ENCODE results near the gene NUCB1.

NUCB1 gene

GRCh38 chr19:48955308-48955958 is 55.3 kb downstream of the NUCB1 start:
- peak overlapping the region; percentile 32 for H3K9ac ChIP-seq
- H3K4me2 ChIP-seq (ENCODE audit: low read length), result peak overlapping the region; percentile 95
- H3K36me3 ChIP-seq (ENCODE audit: control insufficient read depth, insufficient read depth, low read length), result no peaks in the 10 kb centered on the region
- peak overlapping the region; percentile 51 for H3K27ac ChIP-seq
- peak overlapping the region; percentile 91 for H3K4me3 ChIP-seq (ENCODE audit: low read depth, low read length)
- H3K4me1 ChIP-seq, result peaks cover 4% of the 10 kb centered on the region
- H2AFZ ChIP-seq, result peak overlapping the region; percentile 97
- H3K79me2 ChIP-seq, result no peaks in the 10 kb centered on the region
- TF ChIP-seq CTCF (IDR thresholded peaks at IDR 0.05), result no peak
- H3K9me3 ChIP-seq (ENCODE audit: control insufficient read depth, low read length), result no peaks in the 10 kb centered on the region
- no peaks in the 10 kb centered on the region for H3K27me3 ChIP-seq (ENCODE audit: control insufficient read depth, insufficient read depth, low read length)

DNA sequence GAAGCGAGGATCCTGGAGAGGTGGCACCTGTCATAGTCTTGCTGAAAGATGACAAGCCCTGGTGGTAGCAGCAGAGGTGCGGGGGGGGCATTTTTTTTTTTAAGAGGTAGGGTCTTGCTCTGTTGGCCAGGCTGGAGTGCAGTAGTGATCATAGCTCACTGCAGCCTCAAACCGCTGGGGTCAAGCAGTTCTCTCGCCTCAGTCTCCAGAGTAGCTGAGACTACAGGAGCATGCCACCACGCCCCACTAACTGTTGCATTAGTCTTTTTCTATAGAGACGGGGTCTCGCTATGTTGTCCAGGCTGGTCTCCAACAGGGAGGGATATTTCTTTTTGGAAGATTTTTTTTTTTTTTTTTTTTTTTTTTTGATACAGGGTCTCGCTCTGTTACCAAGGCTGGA is 57.9 kb downstream of the NUCB1 start:
- Histone ChIP-seq H3K27me3 (ENCODE audit: control insufficient read depth, insufficient read depth, low read length) (no peaks in the 10 kb centered on the region), H3K79me2 (no peaks in the 10 kb centered on the region), H3K9ac (no peak overlapping the region), H3K4me2 (ENCODE audit: low read length) (no peak overlapping the region), H3K9me3 (ENCODE audit: control insufficient read depth, low read length) (no peaks in the 10 kb centered on the region), H2AFZ (no peak overlapping the region), H3K36me3 (ENCODE audit: control insufficient read depth, insufficient read depth, low read length) (no peaks in the 10 kb centered on the region), H3K4me3 (ENCODE audit: low read depth, low read length) (no peak overlapping the region), H3K27ac (no peak overlapping the region), H3K4me1 (peaks cover 10% of the 10 kb centered on the region)
- no peak for TF ChIP-seq CTCF (IDR thresholded peaks at IDR 0.05)

DNA sequence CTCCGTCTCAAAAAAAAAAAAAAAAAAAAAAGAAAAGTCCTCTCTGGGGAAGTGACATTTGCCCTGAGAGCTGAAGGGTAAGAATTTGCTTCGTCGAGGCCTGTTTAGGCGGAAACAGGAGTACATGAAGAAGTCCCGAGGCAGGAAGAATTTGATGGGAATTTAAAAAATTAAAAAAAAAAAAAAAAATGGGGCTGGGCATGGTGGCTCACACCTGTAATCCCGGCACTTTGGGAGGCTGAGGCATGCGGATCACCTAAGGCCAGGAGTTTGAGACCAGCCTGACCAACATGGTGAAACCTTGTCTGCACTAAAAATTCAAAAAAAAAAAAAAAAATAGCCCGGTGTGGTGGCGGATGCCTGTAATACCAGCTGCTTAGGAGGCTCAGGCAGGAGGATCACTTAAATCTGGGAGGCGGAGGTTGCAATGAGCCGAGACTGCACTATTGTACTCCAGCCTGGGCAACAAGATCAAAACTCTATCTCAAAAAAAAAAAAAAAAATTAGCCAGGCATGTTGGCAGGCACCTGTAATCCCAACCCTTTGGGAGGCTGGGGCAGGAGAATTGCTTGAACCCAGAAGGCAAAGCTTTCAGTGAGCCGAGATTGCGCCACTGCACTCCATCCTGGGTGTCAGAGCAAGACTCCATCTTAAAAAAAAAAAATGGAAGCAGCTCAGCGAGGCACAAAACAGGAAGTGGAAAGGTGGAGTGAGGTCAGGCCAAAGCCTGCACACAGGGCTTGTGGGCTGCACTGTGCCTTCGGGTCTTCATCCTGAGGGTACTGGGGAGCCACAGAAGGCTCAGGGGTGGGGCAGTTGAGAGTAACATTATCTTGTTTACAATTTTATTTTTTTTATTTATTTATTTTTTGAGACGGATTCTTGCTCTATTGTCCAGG is 59.5 kb downstream of the NUCB1 start:
- H3K4me1 ChIP-seq, result peaks cover 22% of the 10 kb centered on the region
- TF ChIP-seq CTCF (IDR thresholded peaks at IDR 0.05), result no peak

GRCh38 chr19:48961051-48961649 is 61.0 kb downstream of the NUCB1 start:
- no peak overlapping the region for H3K27ac ChIP-seq
- no peak overlapping the region for H2AFZ ChIP-seq
- H3K4me1 ChIP-seq, result peaks cover 20% of the 10 kb centered on the region
- H3K27me3 ChIP-seq (ENCODE audit: control insufficient read depth, insufficient read depth, low read length), result no peaks in the 10 kb centered on the region
- no peak for TF ChIP-seq CTCF (IDR thresholded peaks at IDR 0.05)
- no peak overlapping the region for H3K4me2 ChIP-seq (ENCODE audit: low read length)
- no peak overlapping the region for H3K4me3 ChIP-seq (ENCODE audit: low read depth, low read length)
- H3K9ac ChIP-seq, result no peak overlapping the region
- H3K79me2 ChIP-seq, result peaks cover 5% of the 10 kb centered on the region
- H3K9me3 ChIP-seq (ENCODE audit: control insufficient read depth, low read length), result no peaks in the 10 kb centered on the region
- H3K36me3 ChIP-seq (ENCODE audit: control insufficient read depth, insufficient read depth, low read length), result no peaks in the 10 kb centered on the region

More for the DNA sequence above, 59.5 kb downstream of the NUCB1 start:
- Histone ChIP-seq H3K27me3 (ENCODE audit: control insufficient read depth, insufficient read depth, low read length) (no peaks in the 10 kb centered on the region), H3K4me2 (ENCODE audit: low read length) (no peak overlapping the region), H3K9ac (no peak overlapping the region), H2AFZ (no peak overlapping the region), H3K27ac (no peak overlapping the region), H3K36me3 (ENCODE audit: control insufficient read depth, insufficient read depth, low read length) (no peaks in the 10 kb centered on the region), H3K79me2 (no peaks in the 10 kb centered on the region), H3K9me3 (ENCODE audit: control insufficient read depth, low read length) (no peaks in the 10 kb centered on the region), H3K4me3 (ENCODE audit: low read depth, low read length) (no peak overlapping the region)
